ENCODE results near the gene ZC3H4. TPM values are rescaled to one million over a fixed set of nuclear protein-coding genes. Genes with fewer than 3 reads are reported as not detected.

ZC3H4 gene
- total RNA-seq, 1 experiment from 2014 or later = 51.9 TPM

- H3K27me3 ChIP-seq (ENCODE audit: insufficient read depth, low read depth) = no peaks in the 10 kb centered on the region
- no TSS peak for BruUV-seq (replicated peaks)
- no peak overlapping the region for H2AFZ ChIP-seq
- H3K4me1 ChIP-seq (replicated peaks; ENCODE audit: insufficient read depth) = peaks cover 61% of the 10 kb centered on the region
- H3K4me2 ChIP-seq = peak overlapping the region; percentile 60
- POLR2A ChIA-PET (ENCODE audit: unreplicated experiment) = interaction anchor here (0.5 kb wide), 2 partner anchors 70 to 572 kb away, joined by 12 to 25 read pairs; no protein-coding TSS in a partner anchor
- intact Hi-C loops (cut with micrococcal nuclease; ENCODE audit: unreplicated experiment) = loop anchor here (10.0 kb wide), 1 partner anchor 358 kb away; the partner anchor contains the start of gene NAPA
- H3K36me3 ChIP-seq (ENCODE audit: low read depth) = peaks cover 42% of the 10 kb centered on the region
- peaks cover 65% of the 10 kb centered on the region for H3F3A ChIP-seq (ENCODE audit: insufficient read depth, low read depth)
- H3K4me3 ChIP-seq = no peak overlapping the region
- no peaks in the 10 kb centered on the region for H3K9me2 ChIP-seq (ENCODE audit: insufficient read depth)
- no peaks in the 10 kb centered on the region for H3K9me3 ChIP-seq (ENCODE audit: insufficient read depth, low read depth)
- DNase-seq = no peak
- H4K20me1 ChIP-seq (ENCODE audit: insufficient read depth) = peaks cover 12% of the 10 kb centered on the region
- H3K79me2 ChIP-seq (ENCODE audit: low read depth) = peaks cover 59% of the 10 kb centered on the region
- CTCF ChIA-PET = interaction anchor here (0.6 to 1.7 kb wide), 4 partner anchors 26 to 407 kb away, joined by 3 to 15 read pairs (median 5); partner anchors contain the start of gene SAE1
- H3K27ac ChIP-seq = peak overlapping the region; percentile 78
- no peak for TF ChIP-seq CTCF (conservative IDR thresholded peaks at IDR 0.05)
- TF ChIP-seq EZH2 (IDR thresholded peaks at IDR 0.05; ENCODE audit: low read depth) = no peak
Measured at GRCh38 chr19:47156861-47157430, 43.4 kb upstream of the ZC3H4 start.

GRCh38 chr19:47155148-47155547, 41.6 kb upstream of the ZC3H4 start:
- peaks cover 17% of the 10 kb centered on the region for H4K20me1 ChIP-seq (ENCODE audit: insufficient read depth)
- peaks cover 70% of the 10 kb centered on the region for H3K79me2 ChIP-seq (ENCODE audit: low read depth)
- peaks cover 83% of the 10 kb centered on the region for H3F3A ChIP-seq (ENCODE audit: insufficient read depth, low read depth)
- POLR2A ChIA-PET (ENCODE audit: unreplicated experiment) = no interaction called here
- no peak for DNase-seq
- no peaks in the 10 kb centered on the region for H3K9me2 ChIP-seq (ENCODE audit: insufficient read depth)
- H3K9me3 ChIP-seq (ENCODE audit: insufficient read depth, low read depth) = no peaks in the 10 kb centered on the region
- no peak overlapping the region for H3K4me3 ChIP-seq
- H3K4me2 ChIP-seq = no peak overlapping the region
- H2AFZ ChIP-seq = no peak overlapping the region
- H3K4me1 ChIP-seq (replicated peaks; ENCODE audit: insufficient read depth) = peaks cover 79% of the 10 kb centered on the region
- TF ChIP-seq EZH2 (IDR thresholded peaks at IDR 0.05; ENCODE audit: low read depth) (no peak), CTCF (conservative IDR thresholded peaks at IDR 0.05) (no peak)
- BruUV-seq (replicated peaks) = no TSS peak
- intact Hi-C loops (cut with micrococcal nuclease; ENCODE audit: unreplicated experiment) = loop anchor here (10.0 kb wide), 1 partner anchor 360 kb away; the partner anchor contains the start of gene NAPA
- CTCF ChIA-PET = no interaction called here
- peaks cover 51% of the 10 kb centered on the region for H3K36me3 ChIP-seq (ENCODE audit: low read depth)
- no peaks in the 10 kb centered on the region for H3K27me3 ChIP-seq (ENCODE audit: insufficient read depth, low read depth)
- no peak overlapping the region for H3K27ac ChIP-seq

GRCh38 chr19:47153266-47153665, 39.7 kb upstream of the ZC3H4 start:
- BruUV-seq (replicated peaks) = no TSS peak
- Histone ChIP-seq H3K9me2 (ENCODE audit: insufficient read depth) (no peaks in the 10 kb centered on the region), H3K4me1 (replicated peaks; ENCODE audit: insufficient read depth) (peaks cover 72% of the 10 kb centered on the region), H4K20me1 (ENCODE audit: insufficient read depth) (peaks cover 13% of the 10 kb centered on the region), H3K36me3 (ENCODE audit: low read depth) (peaks cover 45% of the 10 kb centered on the region), H3K4me2 (peak overlapping the region; percentile 79), H3K79me2 (ENCODE audit: low read depth) (peaks cover 60% of the 10 kb centered on the region), H3K4me3 (no peak overlapping the region), H3K27ac (peak overlapping the region; percentile 84), H3K9me3 (ENCODE audit: insufficient read depth, low read depth) (no peaks in the 10 kb centered on the region), H2AFZ (no peak overlapping the region), H3F3A (ENCODE audit: insufficient read depth, low read depth) (peaks cover 74% of the 10 kb centered on the region), H3K27me3 (ENCODE audit: insufficient read depth, low read depth) (no peaks in the 10 kb centered on the region)
- DNase-seq = no peak
- TF ChIP-seq EZH2 (IDR thresholded peaks at IDR 0.05; ENCODE audit: low read depth) (no peak), CTCF (conservative IDR thresholded peaks at IDR 0.05) (no peak)
- CTCF ChIA-PET = interaction anchor here (0.6 kb wide), 1 partner anchor 55 kb away, joined by 7 read pairs; no protein-coding TSS in a partner anchor
- intact Hi-C loops (cut with micrococcal nuclease; ENCODE audit: unreplicated experiment) = loop anchor here (2.0 to 10.0 kb wide), 2 partner anchors 268 to 362 kb away; partner anchors contain the start of gene NAPA
- POLR2A ChIA-PET (ENCODE audit: unreplicated experiment) = no interaction called here

Measured in PC-9 (cell line).